CD14-positive monocyte (primary cell): ENCODE data around the gene ZNF524. TPM values are rescaled to one million over a fixed set of nuclear protein-coding genes. Genes with fewer than 3 reads are reported as not detected.

Experiments used
- DNase-seq, 3 donors: peaks; one replicate each; pipeline ENCODE4 v3.0.0-alpha.2; 2011 to 2022
- H2AFZ ChIP-seq: 2 replicates; pipeline ENCODE4 v1.6.0; 2012; ENCODE audit warnings: mild to moderate bottlenecking, low read depth, low read length, inconsistent platforms; ENCODE audit not compliant: insufficient read depth, poor library complexity, severe bottlenecking
- H3K27ac ChIP-seq, 2 donors: 1 replicate in 1 of 2; 2 replicates in 1 of 2; pipeline ENCODE4 v1.5.1; 2012 to 2013; ENCODE audit warnings: low read length in 2 of 2, control low read depth in 1 of 2, inconsistent platforms in 1 of 2, low read depth in 1 of 2, mild to moderate bottlenecking in 1 of 2
- H3K27me3 ChIP-seq, 2 donors: one replicate each; pipeline versions ENCODE4 v1.6.0 to v1.6.1; 2011 to 2013; ENCODE audit warnings: low read length in 2 of 2; ENCODE audit not compliant: control insufficient read depth in 2 of 2, insufficient read depth in 2 of 2
- H3K36me3 ChIP-seq, 2 donors: replicated peaks in 1 of 2; 1 replicate in 1 of 2; 2 replicates in 1 of 2; pipeline versions ENCODE4 v1.5.1 to v1.6.1; 2012 to 2013; ENCODE audit warnings: low read length in 2 of 2, control low read depth in 1 of 2, inconsistent platforms in 1 of 2, mild to moderate bottlenecking in 1 of 2; ENCODE audit not compliant: insufficient read depth in 2 of 2, control insufficient read depth in 1 of 2
- H3K4me1 ChIP-seq, 2 donors: 1 replicate in 1 of 2; 2 replicates in 1 of 2; pipeline versions ENCODE4 v1.5.1 to v1.6.1; 2012 to 2013; ENCODE audit warnings: low read length in 2 of 2, control low read depth in 1 of 2, inconsistent platforms in 1 of 2, mild to moderate bottlenecking in 1 of 2, moderate library complexity in 1 of 2; ENCODE audit not compliant: insufficient read depth in 2 of 2, control insufficient read depth in 1 of 2
- H3K4me2 ChIP-seq: replicated peaks from 2 replicates; pipeline ENCODE3; 2012; ENCODE audit warnings: low read length, moderate library complexity, mild to moderate bottlenecking; ENCODE audit not compliant: poor library complexity, severe bottlenecking; ENCODE audit errors: extremely low read depth
- H3K4me3 ChIP-seq, 3 experiments: fragments of 200-600 bp in 1 of 3; sonication (generic) in 1 of 3; replicated peaks in 1 of 3; 1 replicate in 2 of 3; 2 replicates in 1 of 3; pipeline ENCODE4 v1.5.1; 2011 to 2013; ENCODE audit warnings: low read length in 3 of 3, mild to moderate bottlenecking in 3 of 3, control low read depth in 2 of 3, low read depth in 2 of 3, inconsistent platforms in 1 of 3, moderate library complexity in 1 of 3
- H3K79me2 ChIP-seq: 2 replicates; pipeline ENCODE4 v1.6.0; 2012; ENCODE audit warnings: mild to moderate bottlenecking, control low read depth, inconsistent platforms, low read length, moderate library complexity; ENCODE audit not compliant: insufficient read depth
- H3K9ac ChIP-seq: 2 replicates; pipeline ENCODE4 v1.6.0; 2017; ENCODE audit warnings: low read length, mild to moderate bottlenecking; ENCODE audit not compliant: insufficient read depth, poor library complexity, severe bottlenecking
- H3K9me3 ChIP-seq, 2 donors: replicated peaks in 1 of 2; 1 replicate in 1 of 2; 2 replicates in 1 of 2; pipeline versions ENCODE4 v1.5.1 to v1.6.1; 2012 to 2013; ENCODE audit warnings: low read length in 2 of 2, control low read depth in 1 of 2; ENCODE audit not compliant: control insufficient read depth in 1 of 2, insufficient read depth in 1 of 2
- H4K20me1 ChIP-seq: 2 replicates; pipeline ENCODE4 v1.6.0; 2012; ENCODE audit warnings: mild to moderate bottlenecking, low read length, control low read depth, moderate library complexity; ENCODE audit not compliant: insufficient read depth
- H3K27ac Mint-ChIP-seq, 7 donors: one replicate each; pipeline ENCODE4 v1.8.0; 2020; ENCODE audit warnings: mild to moderate bottlenecking in 7 of 7, mixed read lengths in 7 of 7, moderate library complexity in 6 of 7, inconsistent platforms in 2 of 7
- H3K27me3 Mint-ChIP-seq, 3 donors: one replicate each; pipeline ENCODE4 v1.8.0; 2021 to 2022; ENCODE audit warnings: low read depth in 3 of 3, mild to moderate bottlenecking in 3 of 3, mixed read lengths in 3 of 3, moderate library complexity in 3 of 3, inconsistent platforms in 1 of 3
- H3K36me3 Mint-ChIP-seq, 2 donors: one replicate each; pipeline ENCODE4 v1.8.0; 2020; ENCODE audit warnings: mixed read lengths in 2 of 2, inconsistent platforms in 1 of 2, mild to moderate bottlenecking in 1 of 2
- H3K4me1 Mint-ChIP-seq: one replicate; pipeline ENCODE4 v1.8.0; 2020; ENCODE audit warnings: mild to moderate bottlenecking, mixed read lengths
- H3K4me3 Mint-ChIP-seq, 2 donors: one replicate each; pipeline ENCODE4 v1.8.0; 2020; ENCODE audit warnings: mild to moderate bottlenecking in 2 of 2, mixed read lengths in 2 of 2, moderate library complexity in 1 of 2
- H3K9me3 Mint-ChIP-seq, 7 donors: one replicate each; pipeline ENCODE4 v1.8.0; 2020 to 2022; ENCODE audit warnings: mixed read lengths in 7 of 7, mild to moderate bottlenecking in 6 of 7, moderate library complexity in 6 of 7, inconsistent platforms in 2 of 7
- CTCF ChIP-seq: fragments of 200-600 bp; IDR thresholded peaks from one replicate; pipeline ENCODE4 v1.8.0; 2022; ENCODE audit warnings: antibody characterized with exemption, mild to moderate bottlenecking
- WGBS: methylation state at CpG from one replicate; pipeline ENCODE4 v1.1.5; 2013; ENCODE audit warnings: missing lambda C conversion rate; ENCODE audit not compliant: insufficient coverage; 5-methylcytosine and 5-hydroxymethylcytosine counted together
- intact Hi-C, 2 donors: fragments of 100-400 bp; cut with micrococcal nuclease; formaldehyde crosslinking; loops; one replicate each; pipeline versions ENCODE4 v1.15.0 to v1.15.1; 2023
- polyA plus RNA-seq, 3 donors: library from polyadenylated mRNA; depleted of rRNA in 1 of 3; unstranded in 2 of 3; stranded (reverse) in 1 of 3; fragments of 300-500 nt in 2 of 3; fragments of >200 nt in 1 of 3; fragmentation: Illumina TruSeq in 2 of 3; gene quantifications; 1 replicate in 2 of 3; 2 replicates in 1 of 3; pipeline ENCODE4 v1.2.3, GENCODE V29; 2012 to 2021

ZNF524 gene
- polyA plus RNA-seq, 3 donors, result 27.9 to 45.7 (median 41.8) TPM

GRCh38 chr19:55552620-55553019 lies 47.5 kb upstream of the ZNF524 start:
- H3K27me3 Mint-ChIP-seq, result peaks cover 7 to 13% (median 12%) of the 10 kb centered on the region in 3 donors
- Histone ChIP-seq H3K36me3 (no peaks in the 10 kb centered on the region), H3K9me3 (no peaks in the 10 kb centered on the region), H3K9ac (no peak overlapping the region), H3K27me3 (no peaks in the 10 kb centered on the region), H3K4me3 (no peak overlapping the region), H3K4me1 (no peaks in the 10 kb centered on the region), H3K79me2 (no peaks in the 10 kb centered on the region), H4K20me1 (no peaks in the 10 kb centered on the region), H3K4me2 (no peak overlapping the region), H3K27ac (no peak overlapping the region), H2AFZ (no peak overlapping the region)
- 91% methylated on average over 8 of the region's 13 CpGs for WGBS
- no peak for TF ChIP-seq CTCF
- no peak for DNase-seq
- no peak overlapping the region for H3K4me3 Mint-ChIP-seq
- H3K27ac Mint-ChIP-seq, result peak overlapping the region in 1 of 7 donors; percentile 61
- intact Hi-C loops, result no loop called here
- H3K4me1 Mint-ChIP-seq, result peaks cover 1% of the 10 kb centered on the region
- H3K9me3 Mint-ChIP-seq, result no peaks in the 10 kb centered on the region
- H3K36me3 Mint-ChIP-seq, result no peaks in the 10 kb centered on the region

- no peak overlapping the region for H3K4me2 ChIP-seq
- H3K9me3 Mint-ChIP-seq, result no peaks in the 10 kb centered on the region
- no peaks in the 10 kb centered on the region for H3K79me2 ChIP-seq
- intact Hi-C loops, result no loop called here
- H2AFZ ChIP-seq, result no peak overlapping the region
- H3K4me3 ChIP-seq, result no peak overlapping the region
- no peaks in the 10 kb centered on the region for H3K36me3 Mint-ChIP-seq
- no peak for TF ChIP-seq CTCF
- no peak overlapping the region for H3K9ac ChIP-seq
- no peaks in the 10 kb centered on the region for H3K36me3 ChIP-seq
- H3K27me3 Mint-ChIP-seq, result peaks cover 2 to 9% (median 7%) of the 10 kb centered on the region in 3 donors
- 81% methylated on average over 9 of the region's 13 CpGs for WGBS
- no peaks in the 10 kb centered on the region for H3K9me3 ChIP-seq
- no peak overlapping the region for H3K27ac ChIP-seq
- no peaks in the 10 kb centered on the region for H3K4me1 ChIP-seq
- no peak overlapping the region for H3K27ac Mint-ChIP-seq
- no peaks in the 10 kb centered on the region for H4K20me1 ChIP-seq
- peaks cover 2% of the 10 kb centered on the region for H3K4me1 Mint-ChIP-seq
- H3K27me3 ChIP-seq, result no peaks in the 10 kb centered on the region
- DNase-seq, result no peak
- peak overlapping the region in 1 of 2 donors; percentile 7 for H3K4me3 Mint-ChIP-seq
These were observed 46.6 kb upstream of the ZNF524 start for GRCh38 chr19:55553217-55554182.
